GM18508 (cell line): ENCODE results near the gene DPP6.

Experiments used
- ATAC-seq: cut with Tn5 transposase; IDR thresholded peaks from one replicate; pipeline ENCODE4 v1.9.1; 2021; ENCODE audit warnings: moderate number of reproducible peaks; ENCODE audit not compliant: insufficient read depth, unreplicated experiment

DPP6 gene

DNA sequence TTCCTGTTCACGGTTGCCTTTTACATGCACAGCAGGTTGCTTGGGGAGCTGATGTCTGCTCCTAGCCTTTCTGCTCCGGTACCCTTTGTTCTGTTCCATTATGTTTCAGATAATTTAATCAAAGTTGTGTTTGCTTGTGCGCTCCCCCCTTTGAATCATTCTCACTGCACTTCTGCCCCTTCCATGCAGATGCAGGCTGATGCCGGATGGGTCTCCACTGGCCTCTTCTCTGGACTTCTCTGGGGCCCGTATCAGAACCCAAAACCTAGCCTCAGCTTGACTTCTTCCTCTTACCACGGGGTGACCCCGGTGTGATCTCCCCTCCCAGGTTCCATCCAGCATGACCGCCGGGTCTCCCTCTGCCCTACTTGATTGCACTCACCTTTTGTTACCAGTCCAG lies 272.0 kb downstream of the DPP6 start:
- ATAC-seq = no peak

DNA sequence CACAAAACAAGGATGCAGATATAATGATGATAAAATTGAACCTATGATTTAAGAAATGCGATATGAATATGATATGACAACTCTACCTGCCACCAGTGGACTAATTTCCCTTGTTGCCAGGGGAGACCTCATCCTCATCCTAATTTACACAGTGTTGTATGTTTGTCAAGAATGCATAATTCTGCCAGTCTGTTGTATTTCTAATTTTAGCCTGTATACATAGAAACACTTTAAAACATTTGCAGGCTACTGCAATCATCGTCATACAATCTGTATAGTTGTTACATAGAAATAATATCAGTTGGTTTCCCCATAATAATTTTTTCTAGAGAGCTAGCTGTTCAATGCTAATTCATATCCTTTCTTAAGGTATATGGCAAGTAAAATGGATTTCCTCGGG lies 274.2 kb downstream of the DPP6 start:
- ATAC-seq = no peak

DNA sequence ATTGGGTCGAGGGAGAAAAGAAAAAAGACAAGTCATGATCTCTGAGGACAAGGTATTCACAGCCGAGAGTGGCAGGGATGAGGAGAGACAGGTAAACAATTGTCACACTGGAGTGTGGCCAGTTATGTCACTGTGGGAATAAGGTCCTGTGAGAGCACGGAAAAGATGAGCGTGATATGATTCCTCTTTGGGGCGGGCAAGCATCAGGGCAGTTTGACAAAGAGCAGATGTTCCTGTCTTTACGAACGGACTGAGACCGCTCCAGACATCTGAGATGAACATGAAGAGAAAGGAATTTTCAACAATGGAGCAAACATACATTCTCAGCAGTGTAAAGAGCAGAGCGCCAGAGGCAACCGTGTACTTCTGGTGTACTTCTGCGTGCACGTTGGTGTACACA lies 278.1 kb downstream of the DPP6 start:
- no peak for ATAC-seq

DNA sequence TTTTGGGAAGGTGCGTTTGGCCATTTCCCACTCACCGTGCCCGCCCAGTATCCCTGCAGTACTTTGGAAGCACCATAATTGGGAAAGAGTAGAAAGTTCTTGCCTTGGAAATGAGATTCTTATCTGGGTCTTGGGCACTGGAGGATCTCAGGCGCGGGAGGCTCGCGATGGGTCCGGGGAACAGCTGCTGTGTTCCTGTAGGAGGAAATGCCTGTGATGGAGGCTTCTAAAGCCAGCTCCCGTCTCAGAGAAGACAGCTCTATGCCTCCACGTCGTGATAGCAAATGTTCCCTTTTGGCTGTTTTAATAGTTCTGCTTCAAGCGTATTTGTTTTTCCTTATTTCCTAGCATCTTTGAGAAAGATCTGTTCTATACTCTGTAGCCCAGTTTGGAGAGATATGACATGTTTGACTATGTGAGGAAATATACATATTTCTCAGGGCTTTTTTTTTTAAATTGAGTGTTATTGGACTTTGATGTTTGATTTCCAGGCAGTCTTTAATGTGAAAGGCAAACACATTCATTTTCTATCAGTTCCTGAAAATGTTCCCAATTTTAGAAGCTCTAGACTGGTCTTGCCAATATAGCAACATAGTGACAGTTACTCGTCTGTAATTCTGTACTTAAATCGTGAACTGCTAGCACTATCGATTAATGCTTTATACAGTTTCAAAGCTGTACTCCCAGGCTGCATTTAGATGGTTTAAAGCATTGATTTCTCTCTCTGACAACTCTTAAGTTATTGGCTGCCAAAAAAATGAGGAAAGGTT lies 280.8 kb downstream of the DPP6 start:
- no peak for ATAC-seq

DNA sequence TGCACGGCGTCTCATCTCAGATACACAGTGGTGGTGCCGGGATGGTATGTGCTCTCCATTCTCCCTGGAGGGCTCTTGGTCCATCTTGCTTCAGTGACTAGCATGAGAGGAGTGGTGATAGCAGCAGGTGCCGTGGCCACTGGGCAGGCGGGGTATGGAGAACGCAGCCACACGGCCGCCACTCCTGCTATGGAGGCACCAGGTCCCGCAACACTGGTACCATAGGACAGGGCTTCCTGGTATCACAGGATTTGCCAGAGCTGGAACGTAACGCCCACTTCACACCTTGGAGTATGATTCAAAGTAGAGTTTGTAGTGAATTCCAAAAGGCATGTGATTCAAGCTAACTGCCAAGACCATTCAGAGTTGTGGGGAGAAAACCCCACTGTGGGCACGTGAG lies 284.1 kb downstream of the DPP6 start:
- ATAC-seq = no peak

DNA sequence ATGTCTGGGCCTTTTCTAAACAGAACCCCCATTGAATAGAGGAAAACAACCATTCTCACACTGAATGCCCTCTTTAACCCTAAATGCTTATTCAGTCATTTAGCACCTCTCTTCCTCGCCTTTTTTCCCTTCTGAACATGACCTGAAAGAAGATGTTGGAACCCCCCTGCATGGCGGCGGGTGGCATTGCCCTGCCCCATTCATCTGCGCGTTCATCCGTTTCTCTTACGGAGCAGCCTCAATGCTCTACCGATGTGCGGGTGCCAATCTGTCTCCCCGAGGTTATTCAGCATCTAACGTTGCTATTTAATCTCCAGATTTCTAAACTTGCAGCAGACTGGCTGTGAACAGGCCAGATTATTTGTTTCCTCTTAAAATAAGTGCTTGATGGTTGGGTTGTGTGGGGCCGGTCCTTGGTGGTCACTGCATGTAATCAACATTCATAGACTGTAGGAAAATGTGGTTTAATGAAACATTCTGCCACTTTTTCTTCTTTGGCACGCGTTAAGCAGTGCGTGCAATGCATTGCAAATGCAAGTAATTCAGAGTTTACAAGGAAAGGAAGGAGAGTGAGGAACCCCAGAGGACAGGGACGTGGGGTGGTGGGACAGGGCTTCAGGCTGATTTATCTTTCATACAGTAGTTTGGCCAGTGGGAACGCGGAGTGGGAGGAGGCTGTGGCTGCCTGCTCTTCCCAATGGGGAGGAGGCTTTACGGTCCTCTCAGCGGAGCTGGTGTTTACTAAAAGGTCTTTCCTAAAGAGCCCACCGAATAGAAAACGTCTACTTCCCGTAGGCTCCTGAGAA lies 286.7 kb downstream of the DPP6 start:
- ATAC-seq = no peak

DNA sequence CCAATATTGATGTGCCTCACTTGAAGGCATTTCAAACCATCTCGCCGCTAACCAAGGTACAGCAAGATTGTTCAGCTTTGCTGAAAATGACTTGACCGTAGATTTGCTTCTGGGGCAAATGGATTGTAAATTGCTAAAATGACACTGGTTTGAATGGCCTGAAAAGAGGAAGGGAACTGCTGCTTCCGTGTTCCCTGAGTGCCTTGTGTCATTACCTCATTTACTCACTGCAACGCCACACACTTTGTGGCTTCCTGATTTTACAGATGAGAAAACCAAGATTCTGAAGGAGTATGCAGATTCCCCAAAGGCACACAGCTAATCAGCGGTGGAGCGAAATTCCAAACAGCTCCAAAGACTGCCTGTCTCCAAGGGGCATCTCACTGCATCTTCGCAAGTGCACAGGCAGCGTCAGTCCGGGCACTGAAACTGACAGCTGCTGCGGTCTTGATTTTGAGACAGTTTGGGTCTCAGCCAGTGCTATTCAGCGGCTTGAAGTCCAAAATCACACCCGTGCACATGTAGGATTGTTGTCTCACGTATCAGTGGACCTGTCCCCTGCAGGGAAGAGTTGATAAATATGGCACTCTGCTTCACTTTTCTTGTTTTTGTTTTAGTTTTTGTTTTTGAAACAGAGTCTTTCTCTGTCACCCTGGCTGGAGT lies 290.9 kb downstream of the DPP6 start:
- ATAC-seq = no peak

DNA sequence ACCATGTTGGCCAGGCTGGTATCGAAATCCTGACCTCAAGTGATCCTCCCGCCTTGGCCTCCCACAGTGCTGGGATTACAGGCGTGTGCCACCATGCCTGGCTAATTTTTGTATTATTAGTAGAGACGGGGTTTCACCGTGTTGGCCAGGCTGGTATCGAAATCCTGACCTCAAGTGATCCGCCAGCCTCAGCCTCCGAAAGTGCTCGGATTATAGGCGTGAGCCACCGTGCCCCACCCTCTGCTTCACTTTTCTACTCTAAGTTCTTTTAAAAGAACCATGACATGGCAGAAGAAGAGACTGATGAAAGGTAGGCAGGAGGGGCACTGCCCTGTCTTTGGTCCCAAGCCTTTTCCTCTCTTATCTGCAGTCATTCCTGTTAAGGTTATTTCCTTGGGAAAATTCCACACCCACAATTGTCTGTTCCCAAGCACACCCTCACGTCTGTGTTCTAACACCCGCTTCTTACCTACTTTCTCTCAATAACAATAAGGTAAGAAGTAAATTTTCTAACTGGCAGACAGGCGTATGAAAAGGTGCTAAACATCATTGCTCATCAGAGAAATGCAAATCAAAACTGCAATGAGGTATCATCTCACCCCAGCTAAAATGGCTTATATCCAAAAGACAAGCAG lies 291.7 kb downstream of the DPP6 start:
- ATAC-seq = no peak

DNA sequence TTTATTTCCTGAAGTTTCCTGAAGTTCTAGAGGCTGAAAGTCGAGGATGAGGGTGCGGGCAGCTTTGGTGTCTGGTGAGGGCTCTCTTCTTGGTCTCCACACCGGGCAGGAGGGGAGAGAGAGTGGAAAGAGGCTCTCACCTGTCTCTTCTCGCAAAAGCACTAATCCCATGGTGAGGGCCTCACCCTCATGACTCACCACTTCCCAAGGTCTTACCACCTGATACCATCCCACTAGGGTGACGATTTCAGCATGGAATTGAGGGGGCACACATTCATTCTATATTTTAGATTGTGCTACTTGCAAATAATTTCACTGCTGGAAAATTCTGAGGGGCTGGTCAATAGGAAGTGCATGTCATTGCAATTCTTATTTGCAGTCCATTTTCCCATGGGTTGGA lies 292.9 kb downstream of the DPP6 start:
- ATAC-seq = no peak

DNA sequence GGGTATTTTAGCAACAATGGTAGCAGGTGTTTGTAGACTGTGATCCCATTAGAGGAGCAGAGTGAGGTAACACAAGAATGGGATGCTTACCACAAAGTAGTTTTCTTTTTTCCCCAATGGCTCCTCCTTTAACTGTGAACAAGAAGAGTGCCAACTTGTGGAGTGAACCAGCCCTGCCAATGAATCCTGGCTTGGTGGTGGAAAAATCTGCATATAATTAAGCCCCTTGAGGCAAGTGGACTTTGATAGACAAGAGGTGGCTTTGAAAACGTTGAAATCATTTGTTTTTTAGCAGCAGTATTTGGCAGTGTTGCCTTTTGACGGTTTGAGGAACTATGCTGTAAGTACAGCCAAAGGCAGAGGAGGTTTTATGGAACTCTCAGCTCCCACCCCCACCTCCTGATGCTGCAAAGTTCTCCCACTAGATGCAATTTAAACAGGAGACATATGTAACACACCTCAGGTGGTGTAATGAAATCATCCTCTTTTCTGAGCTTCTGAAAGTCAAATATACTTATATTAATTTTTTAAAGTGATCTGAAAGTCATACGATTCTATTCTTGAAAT lies 295.6 kb downstream of the DPP6 start:
- ATAC-seq = no peak

DNA sequence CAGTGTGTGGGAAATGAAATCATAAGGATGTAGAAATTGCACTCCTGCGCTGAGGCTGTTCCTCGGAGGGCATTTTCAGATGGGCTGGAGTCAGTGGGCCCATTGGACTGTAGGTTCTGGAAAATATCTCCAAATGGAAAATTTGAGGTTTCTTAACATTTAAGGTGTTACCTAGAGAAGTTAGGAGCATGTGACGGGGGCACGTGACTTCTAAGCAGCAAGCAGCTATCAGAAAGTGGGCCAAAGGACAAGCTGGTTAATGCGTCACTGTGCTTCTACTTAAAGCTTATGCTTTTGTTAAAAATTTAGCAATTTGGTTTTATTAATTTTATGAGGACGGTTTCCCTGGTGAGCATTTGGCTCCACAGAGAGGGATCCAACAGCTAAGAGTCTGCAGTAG lies 298.7 kb downstream of the DPP6 start:
- ATAC-seq = no peak

DNA sequence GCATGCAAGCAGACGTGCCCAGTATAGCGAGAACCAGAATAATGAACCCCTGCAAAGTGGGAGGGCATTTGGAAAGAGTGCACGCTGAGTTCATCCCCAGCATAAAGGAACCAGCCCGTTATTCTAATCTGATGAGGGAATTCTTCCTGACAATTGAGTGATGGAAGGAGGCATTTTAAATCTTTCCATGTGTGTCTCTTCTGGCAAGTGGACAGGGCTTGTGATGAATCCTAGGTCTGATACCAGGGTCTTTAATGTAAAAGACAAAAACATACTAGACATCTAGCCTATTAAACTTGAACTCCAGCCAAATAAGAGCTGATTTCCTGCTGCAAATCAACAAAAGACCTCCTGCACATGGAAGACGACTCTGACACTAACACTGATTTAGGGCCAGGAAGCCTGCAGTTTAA lies 301.2 kb downstream of the DPP6 start:
- no peak for ATAC-seq

DNA sequence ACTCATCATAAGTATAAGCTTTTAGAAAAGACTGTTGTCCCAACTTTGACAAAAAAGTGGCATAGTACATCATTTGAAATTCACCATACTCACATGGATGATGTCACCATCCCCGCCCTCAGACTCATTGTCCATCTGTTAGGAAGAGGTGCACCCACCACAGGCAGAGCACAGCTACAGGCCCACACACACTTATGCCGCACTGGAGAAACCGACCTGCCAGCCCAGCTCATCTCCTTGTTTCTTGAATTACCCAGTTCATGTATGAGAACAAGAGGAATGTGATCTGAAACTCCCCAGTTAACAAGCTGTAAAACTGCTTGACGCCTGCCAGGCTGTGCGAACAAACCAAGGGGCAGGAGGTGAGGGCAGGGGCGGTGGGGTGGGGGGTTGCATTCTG lies 312.0 kb downstream of the DPP6 start:
- ATAC-seq = no peak

DNA sequence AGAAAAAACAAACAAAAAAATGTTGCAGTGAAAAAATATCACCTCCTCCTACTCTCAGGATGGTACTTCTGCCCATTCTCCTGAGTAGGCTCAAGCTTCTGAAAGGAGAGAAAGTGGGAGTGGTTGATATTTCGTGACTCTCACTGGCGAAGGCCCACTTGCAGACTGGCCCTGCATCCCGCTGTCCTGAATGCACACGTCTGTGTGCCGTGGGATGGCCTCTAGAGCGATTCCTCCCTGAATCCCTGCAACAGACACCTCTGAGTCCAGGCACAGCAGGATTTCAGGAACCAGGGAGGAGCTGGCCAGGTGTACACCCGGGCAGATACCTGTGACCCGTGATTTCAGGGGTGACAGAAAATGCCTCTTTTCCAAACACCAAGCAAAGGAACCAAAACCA lies 319.2 kb downstream of the DPP6 start:
- ATAC-seq = no peak

DNA sequence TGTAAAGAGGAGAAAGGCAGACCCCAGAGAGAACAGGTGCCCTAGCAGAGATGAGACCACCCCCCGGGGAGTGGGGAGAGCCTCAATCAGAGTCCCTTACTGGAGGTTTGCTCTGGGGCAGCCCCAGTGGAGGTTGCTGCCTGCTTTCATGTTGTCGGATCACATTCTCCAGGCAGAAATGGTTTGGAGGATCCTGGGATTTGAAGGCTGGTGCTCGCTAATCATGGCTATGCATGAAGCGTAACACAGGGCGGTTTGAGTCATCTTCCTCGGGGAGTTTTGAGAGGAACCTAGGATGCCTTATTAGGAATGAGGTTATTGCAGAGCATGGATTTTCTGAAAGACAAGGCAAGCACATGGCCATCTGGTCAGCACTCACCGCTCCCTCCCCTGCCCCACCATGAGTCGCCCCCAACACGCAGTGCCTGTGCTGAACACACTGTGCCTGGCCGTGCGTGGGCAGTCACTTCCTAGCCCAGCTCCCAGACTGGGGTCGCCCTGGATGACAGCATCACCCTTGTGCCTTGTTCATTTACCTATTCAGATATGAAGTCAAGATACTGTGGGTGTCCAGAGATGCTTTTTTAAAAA lies 319.9 kb downstream of the DPP6 start:
- ATAC-seq = no peak

DNA sequence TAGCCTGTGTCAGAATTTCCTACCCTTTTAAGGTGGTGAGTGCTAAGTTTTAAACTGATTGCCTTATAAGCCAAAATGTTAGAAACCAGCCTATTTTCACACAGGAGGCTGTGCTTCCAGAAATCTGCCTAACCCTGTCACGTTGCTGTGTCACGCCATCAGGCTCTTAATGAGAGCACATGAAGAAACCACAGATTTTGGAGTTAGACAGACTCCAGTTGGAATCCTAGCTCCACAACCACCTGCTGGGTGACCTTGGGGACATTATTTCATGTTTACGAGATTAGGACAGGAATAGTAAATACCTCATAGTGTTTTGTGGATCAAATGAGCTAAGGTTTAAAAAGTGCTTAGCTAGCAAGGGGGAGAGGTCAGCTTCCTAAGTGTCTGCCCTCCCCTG lies 321.8 kb downstream of the DPP6 start:
- no peak for ATAC-seq

DNA sequence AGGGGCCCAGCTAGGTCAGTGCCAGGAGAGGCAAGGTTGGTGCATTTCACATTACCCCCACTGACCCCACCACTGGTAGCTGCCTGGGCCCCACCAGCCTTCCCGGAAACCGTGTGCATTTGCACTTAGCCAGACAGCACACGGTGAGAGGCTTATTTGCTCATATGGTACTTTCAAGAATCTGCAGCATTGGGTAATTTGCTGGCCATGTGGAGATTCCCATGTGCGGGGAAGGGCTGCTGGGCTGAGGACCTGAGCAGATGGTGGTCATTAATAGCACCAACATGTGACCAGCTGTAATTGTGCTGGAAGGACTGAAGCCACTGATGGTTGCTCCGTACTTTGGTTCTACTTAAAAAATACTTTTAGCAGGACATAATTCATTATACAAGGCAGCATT lies 323.8 kb downstream of the DPP6 start:
- no peak for ATAC-seq

DNA sequence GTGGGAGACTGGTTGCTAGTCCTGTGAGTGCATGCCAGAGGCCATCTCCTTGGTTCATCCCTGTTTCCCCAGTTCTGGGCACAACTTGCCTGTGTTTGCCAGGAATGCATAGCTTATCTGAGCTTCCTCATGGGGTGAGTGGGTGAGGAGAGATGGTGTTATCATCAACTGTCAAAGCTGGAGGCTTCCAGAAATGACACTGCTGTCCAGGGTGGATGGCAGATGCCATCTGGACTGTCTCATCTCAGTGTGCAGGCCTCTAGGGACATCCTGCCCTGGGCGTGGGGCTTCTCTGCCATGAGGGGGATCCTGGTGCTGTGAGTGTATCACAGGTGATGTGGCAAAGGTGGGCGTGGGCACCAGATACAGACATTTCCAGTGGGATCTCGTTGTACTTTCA lies 328.6 kb downstream of the DPP6 start:
- ATAC-seq = no peak

DNA sequence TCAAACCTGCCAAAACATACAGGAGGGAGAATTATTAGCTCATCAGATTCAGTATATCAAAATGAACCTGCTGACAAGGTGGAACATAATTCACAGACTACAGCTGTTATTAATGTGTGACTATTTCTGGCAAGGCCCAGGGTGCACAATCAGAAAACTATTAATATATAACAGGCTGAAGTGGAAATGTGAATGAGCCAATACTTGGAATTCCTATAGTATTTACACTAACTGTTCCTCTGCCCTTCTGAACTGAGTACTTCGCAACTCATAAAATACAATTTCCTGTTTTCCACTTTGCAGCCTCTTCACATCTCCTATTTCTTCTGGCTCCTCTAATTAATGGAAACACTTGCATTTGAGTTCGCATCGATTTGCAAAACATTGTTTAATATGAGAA lies 330.8 kb downstream of the DPP6 start:
- no peak for ATAC-seq

DNA sequence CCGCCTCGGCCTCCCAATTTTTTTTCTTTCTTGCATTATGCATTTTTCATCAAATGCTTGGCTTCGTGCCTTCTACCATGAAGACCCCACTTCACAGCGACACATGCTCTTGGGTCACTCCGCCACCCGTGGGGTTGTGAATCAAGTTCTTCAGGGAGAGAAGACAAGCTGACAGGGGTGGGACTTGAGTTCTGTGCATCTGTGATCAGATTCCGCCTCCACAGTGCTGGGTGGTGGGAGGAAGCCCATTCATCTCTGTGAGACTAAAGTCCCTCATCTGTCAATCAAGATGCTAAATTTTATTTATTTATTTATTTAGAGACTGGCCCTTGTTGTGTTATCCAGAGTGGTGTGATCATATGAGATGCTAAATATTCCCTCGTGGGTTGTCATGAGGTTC lies 333.0 kb downstream of the DPP6 start:
- ATAC-seq = no peak
